B cell (primary cell): Measurements from ENCODE around the gene BANP. TPM values are rescaled to one million over a fixed set of nuclear protein-coding genes. Genes with fewer than 3 reads are reported as not detected.
"Not testable (repeated sequence)": the region's sequence is repeated elsewhere in the genome, so short reads cannot be mapped to it uniquely, and the experiment has no call there.

Experiments used
- ATAC-seq: fragments of 200-7000 bp; cut with Tn5 transposase; one replicate; pipeline ENCODE4 v1.10.0; 2021; ENCODE audit warnings: low read depth, mild to moderate bottlenecking, moderate number of reproducible peaks, moderate library complexity
- CTCF ChIA-PET: fragments of 350-600 bp; sonication (Branson Sonifier 250); formaldehyde crosslinking; loops from one replicate; lab custom pipeline; 2021; ENCODE audit warnings: antibody characterized with exemption, inconsistent platforms; lab: Charles Lee
- POLR2A ChIA-PET: fragments of 350-600 bp; sonication (Branson Sonifier 250); formaldehyde crosslinking; loops from one replicate; lab custom pipeline; 2021; ENCODE audit warnings: antibody characterized with exemption; lab: Charles Lee
- DNase-seq: peaks from one replicate; pipeline ENCODE4 v3.0.0; 2013
- H2AFZ ChIP-seq: 2 replicates; pipeline ENCODE4 v1.6.1; 2012; ENCODE audit warnings: mild to moderate bottlenecking, low read depth, low read length; ENCODE audit not compliant: insufficient read depth, poor library complexity, severe bottlenecking
- H3K27ac ChIP-seq, 2 donors: 1 replicate in 1 of 2; 2 replicates in 1 of 2; pipeline ENCODE4 v1.5.1; 2012 to 2013; ENCODE audit warnings: low read length in 2 of 2, mild to moderate bottlenecking in 2 of 2, moderate library complexity in 1 of 2
- H3K27me3 ChIP-seq, 4 experiments: fragments of 200-600 bp in 1 of 4; sonication (generic) in 1 of 4; replicated peaks in 1 of 4; 1 replicate in 2 of 4; 2 replicates in 2 of 4; pipeline versions ENCODE4 v1.6.1 to v1.7.0; 2013 to 2016; ENCODE audit warnings: low read length in 3 of 4, mild to moderate bottlenecking in 2 of 4, mixed read lengths in 1 of 4, moderate library complexity in 1 of 4; ENCODE audit not compliant: insufficient read depth in 4 of 4, control insufficient read depth in 3 of 4; ENCODE audit errors: control extremely low read depth in 1 of 4
- H3K36me3 ChIP-seq, 2 experiments: replicated peaks in 1 of 2; 1 replicate in 1 of 2; 2 replicates in 1 of 2; pipeline versions ENCODE4 v1.6.1 to v1.7.1; 2013; ENCODE audit warnings: low read length in 1 of 2; ENCODE audit not compliant: insufficient read depth in 2 of 2, control insufficient read depth in 1 of 2; ENCODE audit errors: control extremely low read depth in 1 of 2, extremely low read depth in 1 of 2
- H3K4me1 ChIP-seq, 2 donors: fragments of 200-600 bp in 1 of 2; sonication (generic) in 1 of 2; 1 replicate in 1 of 2; 2 replicates in 1 of 2; pipeline versions ENCODE4 v1.5.1 to v1.6.1; 2013 to 2017; ENCODE audit warnings: low read length in 2 of 2; ENCODE audit not compliant: control insufficient read depth in 2 of 2, insufficient read depth in 2 of 2
- H3K4me2 ChIP-seq: replicated peaks from 2 replicates; pipeline ENCODE3; 2012; ENCODE audit warnings: mild to moderate bottlenecking, low read depth, low read length; ENCODE audit not compliant: poor library complexity, severe bottlenecking
- H3K4me3 ChIP-seq, 5 experiments: fragments of 200-600 bp in 1 of 5; sonication (generic) in 1 of 5; 1 replicate in 3 of 5; 2 replicates in 2 of 5; pipeline versions ENCODE4 v1.5.1 to v1.7.0; 2011 to 2016; ENCODE audit warnings: low read length in 4 of 5, mild to moderate bottlenecking in 4 of 5, low read depth in 2 of 5, control low read depth in 1 of 5, moderate library complexity in 1 of 5; ENCODE audit not compliant: insufficient read depth in 1 of 5; ENCODE audit errors: control extremely low read depth in 1 of 5, extremely low read depth in 1 of 5
- H3K79me2 ChIP-seq: fragments of 200-600 bp; sonication (generic); one replicate; pipeline ENCODE4 v1.6.0; 2016; ENCODE audit warnings: low read length; ENCODE audit not compliant: control insufficient read depth, insufficient read depth
- H3K9ac ChIP-seq: fragments of 200-600 bp; sonication (generic); 2 replicates; pipeline ENCODE4 v1.6.1; 2017; ENCODE audit warnings: mild to moderate bottlenecking, low read length, moderate library complexity
- H3K9me3 ChIP-seq, 3 donors: one replicate each; pipeline versions ENCODE4 v1.6.1 to v1.7.1; 2013; ENCODE audit warnings: low read length in 2 of 3; ENCODE audit not compliant: control insufficient read depth in 2 of 3, insufficient read depth in 1 of 3; ENCODE audit errors: control extremely low read depth in 1 of 3
- H4K20me1 ChIP-seq: 2 replicates; pipeline ENCODE4 v1.6.0; 2012; ENCODE audit warnings: mild to moderate bottlenecking, low read length; ENCODE audit not compliant: insufficient read depth, control insufficient read depth, poor library complexity, severe bottlenecking
- H3K27ac Mint-ChIP-seq: one replicate; pipeline ENCODE4 v1.8.0; 2021; ENCODE audit warnings: mixed read lengths
- H3K27me3 Mint-ChIP-seq: one replicate; pipeline ENCODE4 v1.8.0; 2021; ENCODE audit warnings: mixed read lengths
- H3K4me1 Mint-ChIP-seq: one replicate; pipeline ENCODE4 v1.8.0; 2021; ENCODE audit warnings: mixed read lengths
- H3K4me3 Mint-ChIP-seq: one replicate; pipeline ENCODE4 v1.8.0; 2021; ENCODE audit warnings: mixed read lengths
- H3K9me3 Mint-ChIP-seq: one replicate; pipeline ENCODE4 v1.8.0; 2022; ENCODE audit warnings: mixed read lengths; ENCODE audit not compliant: insufficient read depth
- WGBS: methylation state at CpG from one replicate; pipeline ENCODE4 v1.1.5; 2013; ENCODE audit warnings: missing lambda C conversion rate; ENCODE audit not compliant: insufficient coverage; 5-methylcytosine and 5-hydroxymethylcytosine counted together
- intact Hi-C: fragments of 100-400 bp; cut with micrococcal nuclease; formaldehyde crosslinking; loops from one replicate; pipeline ENCODE4 v1.10.0; 2022
- polyA plus RNA-seq: library from polyadenylated mRNA; depleted of rRNA; stranded (reverse); fragments of >200 nt; gene quantifications from 2 replicates; pipeline ENCODE4 v1.2.3, GENCODE V29; 2012
- total RNA-seq, 2 donors: library from RNA; stranded (reverse); fragments of 120-200 nt in 1 of 2; gene quantifications; 1 replicate in 1 of 2; 2 replicates in 1 of 2; pipeline versions ENCODE4 v1.2.3 to v1.2.4, GENCODE V29; 2013 to 2022

BANP gene
- total and polyA plus RNA-seq, 2 donors (not counting 1 experiment from before 2014, with no cell fraction given): 44.4 to 181 TPM

DNA sequence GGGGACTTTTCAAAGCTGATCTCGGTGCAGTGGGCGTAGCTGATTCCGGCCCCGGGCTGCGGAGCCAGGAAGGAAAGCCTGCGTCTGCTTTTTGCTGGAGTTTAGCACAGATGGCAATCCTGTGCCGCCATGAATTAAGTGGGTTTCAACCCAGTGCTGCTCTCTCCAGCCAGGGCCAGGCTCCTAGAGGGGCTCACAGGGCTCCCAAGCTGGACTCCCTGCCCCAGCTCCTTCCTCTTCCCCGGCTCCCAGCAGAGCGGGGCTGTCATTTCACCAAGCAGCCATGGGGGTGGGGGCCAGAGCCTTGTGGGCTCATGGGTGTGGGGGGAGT is 140.7 kb downstream of the BANP start:
- intact Hi-C loops, H3K4me1 ChIP-seq, H3K36me3 ChIP-seq, H3K27me3 ChIP-seq, H4K20me1 ChIP-seq, POLR2A ChIA-PET, H3K9me3 Mint-ChIP-seq, H3K4me2 ChIP-seq, H3K4me1 Mint-ChIP-seq, ATAC-seq, CTCF ChIA-PET, H3K27me3 Mint-ChIP-seq, H3K27ac Mint-ChIP-seq, H3K4me3 ChIP-seq, H3K9ac ChIP-seq, H3K27ac ChIP-seq, DNase-seq, H2AFZ ChIP-seq, H3K4me3 Mint-ChIP-seq, H3K79me2 ChIP-seq: not testable (repeated sequence)
- 22% methylated on average over 7 of the region's 9 CpGs for WGBS
- peaks cover 0 to 13% (median 6%) of the 10 kb centered on the region in 3 donors for H3K9me3 ChIP-seq

DNA sequence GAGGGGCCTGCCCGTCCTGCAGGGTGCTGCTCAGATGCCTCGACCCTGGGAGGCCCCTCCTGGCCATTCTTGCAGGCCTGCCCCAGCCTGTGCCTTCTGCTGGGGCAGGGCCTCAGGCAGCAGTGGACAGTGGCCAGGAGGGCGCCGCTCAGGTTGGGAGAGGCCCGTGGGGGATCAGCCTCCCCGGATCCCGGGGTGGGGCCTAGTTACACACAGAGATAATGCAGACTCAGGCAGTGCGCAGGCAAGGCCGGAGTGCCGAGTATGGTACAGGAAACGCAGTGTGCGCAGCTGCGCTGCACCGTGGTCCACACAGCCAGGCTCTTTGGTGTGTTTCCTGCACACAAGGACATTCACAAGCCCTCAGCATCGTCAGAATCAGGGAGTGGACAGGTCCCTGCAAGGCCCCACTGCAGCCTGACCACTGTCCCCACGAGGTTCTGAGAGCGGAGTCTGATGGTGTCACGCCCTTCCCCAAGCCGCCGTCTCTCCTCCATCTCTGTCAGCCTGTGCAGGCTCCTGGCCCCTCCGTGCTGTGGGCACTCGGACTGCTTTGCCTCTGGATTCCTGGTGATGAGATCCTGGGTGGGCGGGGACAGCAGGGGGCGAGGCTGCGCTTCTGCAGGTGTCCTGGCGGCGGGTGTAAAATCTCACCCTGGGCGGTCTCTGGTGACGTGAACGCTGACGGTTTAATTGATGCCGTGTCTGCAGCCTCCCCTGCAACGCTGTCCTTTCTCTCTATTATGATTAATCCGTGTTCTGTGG is 141.7 kb downstream of the BANP start:
- ATAC-seq, POLR2A ChIA-PET, intact Hi-C loops, H3K27me3 Mint-ChIP-seq, H3K4me3 ChIP-seq, H3K4me1 ChIP-seq, H4K20me1 ChIP-seq, H3K27ac Mint-ChIP-seq, H3K4me1 Mint-ChIP-seq, H3K27ac ChIP-seq, H3K36me3 ChIP-seq, DNase-seq, H3K4me3 Mint-ChIP-seq, CTCF ChIA-PET, H3K4me2 ChIP-seq, H3K79me2 ChIP-seq, H3K27me3 ChIP-seq, H2AFZ ChIP-seq, H3K9me3 Mint-ChIP-seq, H3K9ac ChIP-seq: not testable (repeated sequence)
- WGBS: 94% methylated on average over 16 of the region's 34 CpGs
- peaks cover 0 to 19% (median 6%) of the 10 kb centered on the region in 3 donors for H3K9me3 ChIP-seq

DNA sequence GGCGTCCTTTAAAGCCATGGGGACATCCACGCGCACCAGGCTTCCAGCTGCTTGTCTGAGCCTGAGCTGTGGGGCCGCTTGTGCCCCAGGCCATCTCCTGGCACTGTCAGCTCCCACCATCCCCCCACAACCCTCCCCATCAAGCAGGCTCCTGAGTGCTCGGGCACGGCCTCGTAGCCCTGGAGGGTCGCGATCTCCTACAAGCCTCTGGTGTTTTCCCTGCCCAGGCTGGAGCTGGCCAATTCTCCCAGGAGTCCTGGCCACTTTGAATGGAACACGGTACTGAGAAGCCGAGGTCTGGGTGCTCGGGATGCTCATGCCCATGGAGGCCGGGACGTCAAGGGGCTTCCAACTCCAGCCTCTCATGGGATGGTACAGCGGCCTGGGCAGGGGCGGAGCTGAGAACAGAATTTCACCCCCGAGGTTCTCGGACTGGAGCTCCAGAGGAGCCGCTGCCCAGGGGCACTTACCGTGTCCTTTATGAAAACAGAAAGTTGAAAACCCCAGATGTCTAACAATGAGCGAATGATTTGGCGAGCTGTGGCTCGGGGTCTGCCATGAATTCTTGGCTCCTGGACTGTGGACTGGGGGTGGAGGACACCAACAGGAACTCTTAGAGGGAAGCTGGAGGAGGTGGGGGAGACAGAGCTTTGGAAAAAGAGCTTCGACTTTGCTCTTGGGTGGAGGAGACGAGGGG is 142.5 kb downstream of the BANP start:
- H3K79me2 ChIP-seq, H3K27me3 Mint-ChIP-seq, H3K27ac Mint-ChIP-seq, H3K4me2 ChIP-seq, H2AFZ ChIP-seq, H3K9ac ChIP-seq, H3K4me1 Mint-ChIP-seq, H3K4me1 ChIP-seq, POLR2A ChIA-PET, H4K20me1 ChIP-seq, H3K4me3 ChIP-seq, H3K27ac ChIP-seq, DNase-seq, H3K36me3 ChIP-seq, H3K27me3 ChIP-seq, ATAC-seq, intact Hi-C loops, H3K4me3 Mint-ChIP-seq, H3K9me3 Mint-ChIP-seq: not testable (repeated sequence)
- WGBS: 95% methylated on average over 16 of the region's 25 CpGs
- CTCF ChIA-PET: interaction anchor here (0.6 kb wide), 1 partner anchor 10 kb away, joined by 3 read pairs; no protein-coding TSS in a partner anchor
- H3K9me3 ChIP-seq: peaks cover 0 to 19% (median 6%) of the 10 kb centered on the region in 3 donors

DNA sequence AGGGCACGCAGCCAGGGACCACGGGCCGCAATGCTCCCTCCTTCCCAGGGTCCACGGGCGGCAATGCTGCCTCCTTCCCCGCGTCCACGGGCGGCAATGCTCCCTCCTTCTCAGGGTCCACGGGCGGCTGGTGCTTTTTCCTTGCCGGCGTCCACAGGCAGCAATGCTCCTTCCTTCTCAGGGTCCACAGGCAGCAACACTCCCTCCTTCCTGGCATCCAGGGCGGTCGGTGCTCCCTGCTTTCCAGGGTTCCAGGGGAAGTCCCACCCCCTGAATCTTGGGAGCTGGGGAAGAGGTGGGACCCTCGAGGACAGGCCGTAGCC is 143.0 kb downstream of the BANP start:
- POLR2A ChIA-PET, H3K4me1 Mint-ChIP-seq, H3K79me2 ChIP-seq, H3K9me3 Mint-ChIP-seq, H3K27ac Mint-ChIP-seq, H3K4me3 ChIP-seq, H4K20me1 ChIP-seq, H3K27ac ChIP-seq, H3K4me1 ChIP-seq, DNase-seq, H2AFZ ChIP-seq, H3K4me3 Mint-ChIP-seq, H3K27me3 Mint-ChIP-seq, ATAC-seq, intact Hi-C loops, H3K4me2 ChIP-seq, H3K36me3 ChIP-seq, H3K9ac ChIP-seq, H3K27me3 ChIP-seq: not testable (repeated sequence)
- peaks cover 0 to 19% (median 6%) of the 10 kb centered on the region in 3 donors for H3K9me3 ChIP-seq
- 96% methylated on average over 15 of the region's 17 CpGs for whole genome bisulfite sequencing
- CTCF ChIA-PET: interaction anchor here (0.6 kb wide), 1 partner anchor 10 kb away, joined by 3 read pairs; no protein-coding TSS in a partner anchor
